ENCODE measurements around the gene B3GALT5. TPM values are rescaled to one million over a fixed set of nuclear protein-coding genes. Genes with fewer than 3 reads are reported as not detected.

Gene B3GALT5
- polyA plus RNA-seq, 2 donors: 0.47 to 0.49 TPM

- H3K36me3 ChIP-seq (ENCODE audit: control insufficient read depth in 2 of 2, insufficient read depth in 2 of 2, low read length in 1 of 2): no peaks in the 10 kb centered on the region
- H3K4me1 ChIP-seq (ENCODE audit: control insufficient read depth in 2 of 2, insufficient read depth in 2 of 2, low read length in 1 of 2): no peaks in the 10 kb centered on the region
- H3K27me3 ChIP-seq (ENCODE audit: control insufficient read depth in 1 of 2, insufficient read depth in 2 of 2, low read length in 2 of 2): no peaks in the 10 kb centered on the region
- 88 to 92% methylated on average over 9 of the region's 9 CpGs for WGBS, 2 donors
- H3K27ac ChIP-seq (ENCODE audit: low read depth in 2 of 2, low read length in 1 of 2): no peak overlapping the region
- H3K4me3 ChIP-seq (ENCODE audit: low read depth in 1 of 2, low read length in 2 of 2): no peak overlapping the region
- no peaks in the 10 kb centered on the region for H3K9me3 ChIP-seq (ENCODE audit: control insufficient read depth in 2 of 2, insufficient read depth in 1 of 2, low read depth in 1 of 2, low read length in 1 of 2)
Observed at GRCh38 chr21:39661740-39662139, 49.0 kb downstream of the B3GALT5 start.

DNA sequence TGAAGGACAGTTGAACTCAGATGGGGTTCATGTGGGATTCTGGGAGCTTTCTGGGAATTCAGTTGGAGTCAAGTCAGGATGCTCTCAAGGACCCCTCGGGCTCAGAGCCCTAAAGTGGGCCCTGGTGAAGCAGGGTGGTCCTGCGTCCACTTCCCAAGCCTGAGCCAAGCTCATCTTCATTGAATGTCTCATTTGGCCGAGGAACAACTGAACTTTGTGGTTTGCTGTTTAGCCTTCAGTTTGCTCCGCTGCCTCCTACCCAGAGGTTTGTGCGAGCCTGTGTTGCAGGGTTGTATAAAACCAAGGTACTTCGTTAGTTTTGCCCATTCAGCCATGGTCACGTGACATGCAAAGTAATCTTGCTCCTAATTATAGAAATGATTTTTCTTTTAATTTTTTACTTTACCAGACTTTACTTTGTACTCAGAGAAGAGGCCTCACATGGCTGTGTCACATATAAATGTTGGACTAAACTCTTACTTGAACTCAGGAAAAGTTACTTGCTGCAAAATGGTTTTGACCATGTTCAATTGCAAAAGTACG is 49.7 kb downstream of the B3GALT5 start:
- no peaks in the 10 kb centered on the region for H3K9me3 ChIP-seq (ENCODE audit: control insufficient read depth in 2 of 2, insufficient read depth in 1 of 2, low read depth in 1 of 2, low read length in 1 of 2)
- H3K4me1 ChIP-seq (ENCODE audit: control insufficient read depth in 2 of 2, insufficient read depth in 2 of 2, low read length in 1 of 2): no peaks in the 10 kb centered on the region
- WGBS, 2 donors: 84 to 88% methylated on average over 8 of the region's 8 CpGs
- H3K4me3 ChIP-seq (ENCODE audit: low read depth in 1 of 2, low read length in 2 of 2): no peak overlapping the region
- no peaks in the 10 kb centered on the region for H3K27me3 ChIP-seq (ENCODE audit: control insufficient read depth in 1 of 2, insufficient read depth in 2 of 2, low read length in 2 of 2)
- H3K27ac ChIP-seq (ENCODE audit: low read depth in 2 of 2, low read length in 1 of 2): no peak overlapping the region
- H3K36me3 ChIP-seq (ENCODE audit: control insufficient read depth in 2 of 2, insufficient read depth in 2 of 2, low read length in 1 of 2): no peaks in the 10 kb centered on the region

GRCh38 chr21:39663066-39663465 is 50.3 kb downstream of the B3GALT5 start:
- WGBS, 2 donors: 90% methylated on average over 10 of the region's 10 CpGs

DNA sequence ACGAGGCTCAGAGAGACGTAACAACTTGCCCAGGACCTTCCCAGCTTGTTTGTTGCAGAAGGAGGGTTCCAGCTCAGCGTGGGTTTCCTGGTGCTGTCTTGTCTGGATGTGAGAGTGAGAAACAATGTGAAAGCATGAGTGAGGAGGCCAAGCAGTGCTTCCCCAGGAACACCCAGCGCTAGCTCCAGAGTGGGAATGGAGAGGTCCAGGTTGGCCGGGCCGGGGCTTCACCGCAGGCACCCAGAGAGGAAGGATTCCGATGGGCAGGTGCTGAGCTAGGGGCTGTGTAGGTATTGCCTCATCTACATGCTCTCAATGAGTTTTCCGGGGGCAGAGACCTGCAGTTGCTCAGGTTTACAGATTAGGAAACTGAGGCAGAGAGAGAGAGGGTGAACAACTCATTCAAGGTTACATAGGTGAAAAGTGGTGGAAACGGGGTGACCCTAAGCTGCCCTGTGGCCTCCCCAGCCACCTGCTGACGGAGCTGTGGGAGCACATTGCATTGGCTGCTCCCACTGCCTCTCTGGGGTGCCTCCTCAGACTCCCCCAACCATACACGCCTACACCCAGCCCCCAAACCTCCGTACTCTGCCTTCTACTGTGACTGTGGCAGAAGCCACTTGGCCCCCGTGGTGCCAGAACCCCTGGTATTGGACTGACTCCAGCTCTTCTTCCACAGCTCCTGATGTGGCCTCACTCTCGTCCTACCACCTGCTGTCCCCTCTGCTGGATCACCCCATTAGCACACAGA is 51.2 kb downstream of the B3GALT5 start:
- Histone ChIP-seq H3K36me3 (ENCODE audit: control insufficient read depth in 2 of 2, insufficient read depth in 2 of 2, low read length in 1 of 2) (no peaks in the 10 kb centered on the region), H3K9me3 (ENCODE audit: control insufficient read depth in 2 of 2, insufficient read depth in 1 of 2, low read depth in 1 of 2, low read length in 1 of 2) (no peaks in the 10 kb centered on the region), H3K27me3 (ENCODE audit: control insufficient read depth in 1 of 2, insufficient read depth in 2 of 2, low read length in 2 of 2) (no peaks in the 10 kb centered on the region), H3K4me1 (ENCODE audit: control insufficient read depth in 2 of 2, insufficient read depth in 2 of 2, low read length in 1 of 2) (no peaks in the 10 kb centered on the region), H3K4me3 (ENCODE audit: low read depth in 1 of 2, low read length in 2 of 2) (no peak overlapping the region), H3K27ac (ENCODE audit: low read depth in 2 of 2, low read length in 1 of 2) (no peak overlapping the region)
- 86 to 87% methylated on average over 15 of the region's 15 CpGs for WGBS, 2 donors

More at GRCh38 chr21:39663066-39663465, 50.3 kb downstream of the B3GALT5 start:
- H3K27me3 ChIP-seq (ENCODE audit: control insufficient read depth in 1 of 2, insufficient read depth in 2 of 2, low read length in 2 of 2): no peaks in the 10 kb centered on the region
- H3K4me1 ChIP-seq (ENCODE audit: control insufficient read depth in 2 of 2, insufficient read depth in 2 of 2, low read length in 1 of 2): no peaks in the 10 kb centered on the region
- no peak overlapping the region for H3K4me3 ChIP-seq (ENCODE audit: low read depth in 1 of 2, low read length in 2 of 2)
- no peaks in the 10 kb centered on the region for H3K36me3 ChIP-seq (ENCODE audit: control insufficient read depth in 2 of 2, insufficient read depth in 2 of 2, low read length in 1 of 2)
- H3K27ac ChIP-seq (ENCODE audit: low read depth in 2 of 2, low read length in 1 of 2): no peak overlapping the region
- H3K9me3 ChIP-seq (ENCODE audit: control insufficient read depth in 2 of 2, insufficient read depth in 1 of 2, low read depth in 1 of 2, low read length in 1 of 2): no peaks in the 10 kb centered on the region

GRCh38 chr21:39664586-39664985 is 51.8 kb downstream of the B3GALT5 start:
- Histone ChIP-seq H3K27me3 (ENCODE audit: control insufficient read depth in 1 of 2, insufficient read depth in 2 of 2, low read length in 2 of 2) (no peaks in the 10 kb centered on the region), H3K4me3 (ENCODE audit: low read depth in 1 of 2, low read length in 2 of 2) (no peak overlapping the region), H3K36me3 (ENCODE audit: control insufficient read depth in 2 of 2, insufficient read depth in 2 of 2, low read length in 1 of 2) (no peaks in the 10 kb centered on the region), H3K4me1 (ENCODE audit: control insufficient read depth in 2 of 2, insufficient read depth in 2 of 2, low read length in 1 of 2) (no peaks in the 10 kb centered on the region), H3K9me3 (ENCODE audit: control insufficient read depth in 2 of 2, insufficient read depth in 1 of 2, low read depth in 1 of 2, low read length in 1 of 2) (no peaks in the 10 kb centered on the region), H3K27ac (ENCODE audit: low read depth in 2 of 2, low read length in 1 of 2) (no peak overlapping the region)
- 91 to 94% methylated on average over 12 of the region's 12 CpGs for WGBS, 2 donors

- Histone ChIP-seq H3K4me1 (ENCODE audit: control insufficient read depth in 2 of 2, insufficient read depth in 2 of 2, low read length in 1 of 2) (no peaks in the 10 kb centered on the region), H3K36me3 (ENCODE audit: control insufficient read depth in 2 of 2, insufficient read depth in 2 of 2, low read length in 1 of 2) (no peaks in the 10 kb centered on the region), H3K27ac (ENCODE audit: low read depth in 2 of 2, low read length in 1 of 2) (no peak overlapping the region), H3K27me3 (ENCODE audit: control insufficient read depth in 1 of 2, insufficient read depth in 2 of 2, low read length in 2 of 2) (no peaks in the 10 kb centered on the region), H3K4me3 (ENCODE audit: low read depth in 1 of 2, low read length in 2 of 2) (no peak overlapping the region), H3K9me3 (ENCODE audit: control insufficient read depth in 2 of 2, insufficient read depth in 1 of 2, low read depth in 1 of 2, low read length in 1 of 2) (no peaks in the 10 kb centered on the region)
- WGBS, 2 donors: 91 to 96% methylated on average over 6 of the region's 6 CpGs
Observed at GRCh38 chr21:39666026-39666425, 53.3 kb downstream of the B3GALT5 start.

- WGBS, 2 donors: 70 to 72% methylated on average over 17 of the region's 17 CpGs
- Histone ChIP-seq H3K27me3 (ENCODE audit: control insufficient read depth in 1 of 2, insufficient read depth in 2 of 2, low read length in 2 of 2) (no peaks in the 10 kb centered on the region), H3K4me1 (ENCODE audit: control insufficient read depth in 2 of 2, insufficient read depth in 2 of 2, low read length in 1 of 2) (no peaks in the 10 kb centered on the region), H3K9me3 (ENCODE audit: control insufficient read depth in 2 of 2, insufficient read depth in 1 of 2, low read depth in 1 of 2, low read length in 1 of 2) (no peaks in the 10 kb centered on the region), H3K4me3 (ENCODE audit: low read depth in 1 of 2, low read length in 2 of 2) (no peak overlapping the region), H3K36me3 (ENCODE audit: control insufficient read depth in 2 of 2, insufficient read depth in 2 of 2, low read length in 1 of 2) (no peaks in the 10 kb centered on the region), H3K27ac (ENCODE audit: low read depth in 2 of 2, low read length in 1 of 2) (no peak overlapping the region)
Observed at GRCh38 chr21:39666681-39667315, 54.1 kb downstream of the B3GALT5 start.

DNA sequence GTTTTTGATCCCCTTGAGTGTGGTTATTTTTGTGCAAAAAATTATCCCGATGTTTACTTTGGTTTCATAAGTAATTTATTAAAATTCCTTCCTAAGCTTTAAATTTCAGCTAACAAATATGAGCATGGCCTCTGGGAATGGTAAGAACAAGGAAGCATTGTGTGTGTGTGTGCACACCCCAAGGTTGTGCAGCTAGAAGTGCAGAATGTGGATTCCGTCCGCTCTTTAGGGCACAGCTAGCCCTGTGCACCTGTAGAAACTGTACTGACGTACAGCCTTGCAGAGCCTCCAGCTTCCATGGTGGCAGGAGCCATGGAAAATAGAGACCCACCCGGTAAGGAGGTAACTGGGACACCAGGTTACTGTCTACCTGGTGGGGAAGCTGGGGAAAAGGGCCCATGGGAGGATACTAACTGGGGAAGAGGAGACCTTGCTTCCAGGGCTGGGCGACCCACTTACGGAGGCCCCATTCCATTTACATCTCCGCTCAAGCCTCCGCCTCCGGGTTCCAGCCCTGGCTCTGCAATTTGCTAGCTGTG is 54.7 kb downstream of the B3GALT5 start:
- Histone ChIP-seq H3K4me3 (ENCODE audit: low read depth in 1 of 2, low read length in 2 of 2) (no peak overlapping the region), H3K27me3 (ENCODE audit: control insufficient read depth in 1 of 2, insufficient read depth in 2 of 2, low read length in 2 of 2) (no peaks in the 10 kb centered on the region), H3K9me3 (ENCODE audit: control insufficient read depth in 2 of 2, insufficient read depth in 1 of 2, low read depth in 1 of 2, low read length in 1 of 2) (no peaks in the 10 kb centered on the region), H3K4me1 (ENCODE audit: control insufficient read depth in 2 of 2, insufficient read depth in 2 of 2, low read length in 1 of 2) (no peaks in the 10 kb centered on the region), H3K27ac (ENCODE audit: low read depth in 2 of 2, low read length in 1 of 2) (no peak overlapping the region), H3K36me3 (ENCODE audit: control insufficient read depth in 2 of 2, insufficient read depth in 2 of 2, low read length in 1 of 2) (no peaks in the 10 kb centered on the region)
- WGBS, 2 donors: 88 to 89% methylated on average over 10 of the region's 10 CpGs

GRCh38 chr21:39668369-39668768 is 55.6 kb downstream of the B3GALT5 start:
- Histone ChIP-seq H3K36me3 (ENCODE audit: control insufficient read depth in 2 of 2, insufficient read depth in 2 of 2, low read length in 1 of 2) (no peaks in the 10 kb centered on the region), H3K27ac (ENCODE audit: low read depth in 2 of 2, low read length in 1 of 2) (no peak overlapping the region), H3K4me1 (ENCODE audit: control insufficient read depth in 2 of 2, insufficient read depth in 2 of 2, low read length in 1 of 2) (no peaks in the 10 kb centered on the region), H3K9me3 (ENCODE audit: control insufficient read depth in 2 of 2, insufficient read depth in 1 of 2, low read depth in 1 of 2, low read length in 1 of 2) (no peaks in the 10 kb centered on the region), H3K27me3 (ENCODE audit: control insufficient read depth in 1 of 2, insufficient read depth in 2 of 2, low read length in 2 of 2) (no peaks in the 10 kb centered on the region), H3K4me3 (ENCODE audit: low read depth in 1 of 2, low read length in 2 of 2) (no peak overlapping the region)
- 88% methylated on average over 9 of the region's 9 CpGs for WGBS, 2 donors

Measured in esophagus (tissue), 2 donors.